Thoracic aorta (tissue), 2 donors: ENCODE measurements around the gene OR10H5. TPM values are rescaled to one million over a fixed set of nuclear protein-coding genes. Genes with fewer than 3 reads are reported as not detected.

ENCODE experiments used
- ATAC-seq: fragments of 150-250 bp; one replicate; pipeline ENCODE4 v1.8.0; 2017; ENCODE audit warnings: low read depth; ENCODE audit not compliant: insufficient number of reproducible peaks, low FRiP score
- DNase-seq: peaks from one replicate; pipeline ENCODE4 v3.0.0-alpha.2; 2020; ENCODE audit warnings: low spot score
- H3K27ac ChIP-seq, 2 donors: fragments of 200-600 bp; sonication (generic); 1 replicate in 1 of 2; 2 replicates in 1 of 2; pipeline ENCODE4 v1.5.1; 2016; ENCODE audit warnings: mild to moderate bottlenecking in 2 of 2, moderate library complexity in 2 of 2
- H3K27me3 ChIP-seq: fragments of 200-600 bp; sonication (generic); replicated peaks from 2 replicates; pipeline ENCODE4 v1.6.0; 2016; ENCODE audit warnings: mild to moderate bottlenecking; ENCODE audit not compliant: insufficient read depth
- H3K36me3 ChIP-seq: fragments of 200-600 bp; sonication (generic); one replicate; pipeline ENCODE4 v1.5.1; 2016
- H3K4me1 ChIP-seq, 2 donors: fragments of 200-600 bp; sonication (generic); 1 replicate in 1 of 2; 2 replicates in 1 of 2; pipeline versions ENCODE4 v1.5.1 to v1.6.0; 2016; ENCODE audit warnings: low read depth in 2 of 2, mild to moderate bottlenecking in 1 of 2; ENCODE audit not compliant: control insufficient read depth in 1 of 2
- H3K4me3 ChIP-seq: fragments of 200-600 bp; sonication (generic); 2 replicates; pipeline ENCODE4 v1.5.1; 2016; ENCODE audit warnings: mild to moderate bottlenecking
- H3K9me3 ChIP-seq: fragments of 200-600 bp; sonication (generic); 2 replicates; pipeline ENCODE4 v1.5.1; 2016
- total RNA-seq, 2 donors: library from RNA; depleted of rRNA; stranded (reverse); fragments of >200 nt; gene quantifications; one replicate each; pipeline versions ENCODE4 v1.1.0 to v1.2.3, GENCODE V29; 2016
- TF ChIP-seq, protein P1 (sequence below): fragments of 200-600 bp; sonication (generic); IDR thresholded peaks from one replicate; pipeline ENCODE4 v1.5.1; 2019; ENCODE audit warnings: antibody characterized with exemption

The OR10H5 gene, protein sequence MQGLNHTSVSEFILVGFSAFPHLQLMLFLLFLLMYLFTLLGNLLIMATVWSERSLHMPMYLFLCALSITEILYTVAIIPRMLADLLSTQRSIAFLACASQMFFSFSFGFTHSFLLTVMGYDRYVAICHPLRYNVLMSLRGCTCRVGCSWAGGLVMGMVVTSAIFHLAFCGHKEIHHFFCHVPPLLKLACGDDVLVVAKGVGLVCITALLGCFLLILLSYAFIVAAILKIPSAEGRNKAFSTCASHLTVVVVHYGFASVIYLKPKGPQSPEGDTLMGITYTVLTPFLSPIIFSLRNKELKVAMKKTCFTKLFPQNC
- not detected for total RNA-seq

DNA sequence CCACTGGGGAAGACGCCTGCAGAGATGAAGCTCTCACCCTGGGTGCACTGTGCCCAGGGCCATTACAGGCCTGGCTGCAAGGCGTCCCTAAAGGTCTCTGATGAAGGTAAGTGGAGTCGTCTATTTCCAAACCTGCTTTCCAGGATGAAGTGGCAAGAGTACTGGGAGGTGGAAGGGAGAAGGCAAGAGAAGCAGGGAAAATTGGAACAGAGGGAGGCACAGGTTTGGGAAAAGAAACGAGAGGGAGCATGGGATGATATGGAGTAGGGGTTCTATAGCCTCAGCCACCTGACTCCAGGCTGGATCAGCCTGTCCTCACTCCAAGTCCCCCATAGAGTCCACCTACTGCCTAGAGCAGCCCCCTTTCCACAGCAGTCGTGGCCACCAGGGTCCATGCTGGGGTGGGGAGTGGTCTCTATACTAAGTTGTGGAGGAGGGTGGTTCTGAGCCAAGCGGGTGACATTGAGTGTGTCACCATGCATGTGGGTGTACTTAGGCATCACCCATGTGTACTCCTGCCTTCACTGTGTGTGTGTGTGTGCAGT lies at the start of gene OR10H5:
OR10H5 (plus strand) TSS at position 51 of the 545 bp plus-strand sequence. CDS start 6,388 bp downstream, outside the sequence.
- Histone ChIP-seq H3K4me3 (no peak within 1 kb of the TSS), H3K4me1 (no peaks in the 10 kb centered on the region), H3K9me3 (no peaks in the 10 kb centered on the region), H3K27me3 (no peaks in the 10 kb centered on the region), H3K36me3 (no peaks in the 10 kb centered on the region), H3K27ac (no peak within 1 kb of the TSS)
- DNase-seq (no peak), ATAC-seq (no peak)
- TF ChIP-seq, protein P1, sequence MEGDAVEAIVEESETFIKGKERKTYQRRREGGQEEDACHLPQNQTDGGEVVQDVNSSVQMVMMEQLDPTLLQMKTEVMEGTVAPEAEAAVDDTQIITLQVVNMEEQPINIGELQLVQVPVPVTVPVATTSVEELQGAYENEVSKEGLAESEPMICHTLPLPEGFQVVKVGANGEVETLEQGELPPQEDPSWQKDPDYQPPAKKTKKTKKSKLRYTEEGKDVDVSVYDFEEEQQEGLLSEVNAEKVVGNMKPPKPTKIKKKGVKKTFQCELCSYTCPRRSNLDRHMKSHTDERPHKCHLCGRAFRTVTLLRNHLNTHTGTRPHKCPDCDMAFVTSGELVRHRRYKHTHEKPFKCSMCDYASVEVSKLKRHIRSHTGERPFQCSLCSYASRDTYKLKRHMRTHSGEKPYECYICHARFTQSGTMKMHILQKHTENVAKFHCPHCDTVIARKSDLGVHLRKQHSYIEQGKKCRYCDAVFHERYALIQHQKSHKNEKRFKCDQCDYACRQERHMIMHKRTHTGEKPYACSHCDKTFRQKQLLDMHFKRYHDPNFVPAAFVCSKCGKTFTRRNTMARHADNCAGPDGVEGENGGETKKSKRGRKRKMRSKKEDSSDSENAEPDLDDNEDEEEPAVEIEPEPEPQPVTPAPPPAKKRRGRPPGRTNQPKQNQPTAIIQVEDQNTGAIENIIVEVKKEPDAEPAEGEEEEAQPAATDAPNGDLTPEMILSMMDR: no peak

DNA sequence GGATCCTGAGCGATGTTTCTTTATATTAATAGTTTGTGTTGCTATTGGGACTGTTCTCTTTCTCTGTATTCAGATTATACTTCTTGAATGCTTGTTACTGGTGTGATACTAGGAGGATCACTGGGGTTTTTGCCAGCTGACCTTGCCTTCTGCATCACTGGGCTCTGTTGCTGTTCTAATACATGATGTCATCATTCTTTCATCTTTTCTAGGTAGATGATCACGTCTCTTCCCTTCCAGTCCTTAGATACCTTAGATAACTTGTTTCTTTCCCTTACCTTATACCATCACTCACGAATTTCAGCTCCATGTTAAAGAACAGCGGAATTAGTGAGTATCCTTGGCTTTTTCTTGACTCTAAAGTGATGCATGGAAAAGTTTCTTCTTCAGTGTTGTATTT lies 49.7 kb upstream of the OR10H5 start, which contains the start of gene OR10H3:
OR10H3 (plus strand) TSS at position 264 of the 400 bp plus-strand sequence. CDS start 3,408 bp downstream, outside the sequence.
- TF ChIP-seq, protein P1: no peak
- no peaks in the 10 kb centered on the region for H3K27me3 ChIP-seq
- no peak for DNase-seq
- peaks cover 16% of the 10 kb centered on the region for H3K9me3 ChIP-seq
- no peaks in the 10 kb centered on the region for H3K36me3 ChIP-seq
- H3K4me1 ChIP-seq: no peaks in the 10 kb centered on the region
- H3K4me3 ChIP-seq: no peak within 1 kb of the TSS
- H3K27ac ChIP-seq: no peak within 1 kb of the TSS
- ATAC-seq: no peak

DNA sequence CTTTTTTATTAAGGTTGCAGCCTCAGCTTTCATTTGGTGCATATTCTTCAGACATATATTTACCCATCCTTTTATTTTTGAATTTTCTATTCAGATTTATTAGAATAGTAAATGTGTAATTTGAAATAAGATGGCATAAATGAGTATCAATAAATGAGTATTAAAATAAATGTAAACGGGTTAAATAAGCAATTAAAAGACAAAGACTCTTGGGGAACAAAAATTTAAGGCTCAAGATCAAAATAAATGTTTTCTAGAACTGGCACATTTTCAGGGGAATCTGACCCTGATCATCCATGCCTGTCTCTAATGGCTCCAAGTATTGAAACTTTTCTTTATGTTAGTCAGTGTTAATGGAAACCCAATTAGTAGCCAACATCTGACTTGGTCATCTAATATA lies 46.7 kb upstream of the OR10H5 start:
- Histone ChIP-seq H3K36me3 (no peaks in the 10 kb centered on the region), H3K4me1 (no peaks in the 10 kb centered on the region), H3K4me3 (no peak overlapping the region), H3K27me3 (no peaks in the 10 kb centered on the region), H3K27ac (no peak overlapping the region), H3K9me3 (peaks cover 16% of the 10 kb centered on the region)
- no peak for ATAC-seq
- TF ChIP-seq, protein P1: no peak
- no peak for DNase-seq

DNA sequence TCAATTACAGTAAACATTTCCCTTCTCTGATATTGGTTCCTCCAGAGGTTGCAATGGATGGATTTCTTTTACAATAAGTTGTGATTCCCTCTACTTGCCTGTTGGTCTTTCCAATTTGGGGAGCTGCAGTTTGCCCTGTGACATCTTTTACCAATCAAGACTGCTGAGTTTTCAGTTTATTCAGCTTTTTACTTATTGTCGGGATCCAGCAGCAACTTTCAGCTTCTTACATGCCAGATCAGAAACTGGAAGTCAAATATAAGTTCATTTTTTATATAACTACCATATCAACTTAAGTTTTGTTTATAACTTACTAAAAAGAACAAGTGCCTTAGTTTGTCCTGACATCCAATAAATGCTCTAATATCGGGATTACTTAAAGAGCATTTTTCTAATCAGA lies 39.2 kb upstream of the OR10H5 start:
- DNase-seq: no peak
- no peak for ATAC-seq
- H3K27me3 ChIP-seq: no peaks in the 10 kb centered on the region
- TF ChIP-seq, protein P1: no peak
- no peaks in the 10 kb centered on the region for H3K4me1 ChIP-seq
- H3K9me3 ChIP-seq: no peaks in the 10 kb centered on the region
- H3K36me3 ChIP-seq: no peaks in the 10 kb centered on the region
- no peak overlapping the region for H3K27ac ChIP-seq
- H3K4me3 ChIP-seq: no peak overlapping the region

DNA sequence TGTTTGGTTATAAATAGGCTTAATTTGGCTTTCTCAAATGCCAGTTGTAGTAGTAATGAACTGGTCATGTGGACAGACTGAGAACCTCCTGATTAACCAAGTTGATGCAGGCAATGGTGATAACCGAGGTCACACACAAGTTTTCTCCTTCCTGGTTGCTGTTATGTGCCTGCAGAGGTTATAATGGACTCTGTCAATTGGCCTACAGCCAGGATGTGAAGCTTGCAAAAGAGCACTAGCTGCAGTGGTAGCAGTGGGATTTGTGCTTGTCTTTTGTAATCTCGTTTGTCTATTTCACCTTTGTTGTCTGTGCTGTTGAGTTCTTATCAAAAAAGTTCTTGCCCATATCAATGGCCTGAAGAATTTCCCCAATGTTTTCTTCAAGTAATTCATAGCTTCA lies 29.1 kb upstream of the OR10H5 start:
- Histone ChIP-seq H3K36me3 (no peaks in the 10 kb centered on the region), H3K27ac (no peak overlapping the region), H3K4me1 (no peaks in the 10 kb centered on the region), H3K27me3 (no peaks in the 10 kb centered on the region), H3K9me3 (no peaks in the 10 kb centered on the region), H3K4me3 (no peak overlapping the region)
- ATAC-seq: no peak
- TF ChIP-seq, protein P1: no peak
- no peak for DNase-seq
